BJ (cell line): ENCODE data around the gene KMT5B. TPM values are rescaled to one million over a fixed set of nuclear protein-coding genes. Genes with fewer than 3 reads are reported as not detected.
"Not testable (repeated sequence)": the region's sequence is repeated elsewhere in the genome, so short reads cannot be mapped to it uniquely, and the experiment has no call there.

ENCODE experiments used
- CTCF ChIA-PET: fragments of 350-600 bp; formaldehyde crosslinking; extraction: SDS; loops from one replicate; lab custom pipeline; 2021; ENCODE audit warnings: antibody characterized with exemption, inconsistent platforms; lab: Yijun Ruan, JAX
- POLR2A ChIA-PET: fragments of 300-600 bp; sonication (Branson Sonifier 250); formaldehyde crosslinking; extraction: SDS; loops from one replicate; lab custom pipeline; 2021; ENCODE audit warnings: antibody characterized with exemption; lab: Charles Lee
- DNase-seq: peaks from one replicate; pipeline ENCODE4 v3.0.0-alpha.2; 2011; ENCODE audit warnings: low read depth
- H3K27me3 ChIP-seq: 2 replicates; pipeline ENCODE4 v1.6.0; 2011; ENCODE audit warnings: low read length; ENCODE audit not compliant: control insufficient read depth, insufficient read depth
- H3K36me3 ChIP-seq: 2 replicates; pipeline ENCODE4 v1.5.1; 2011; ENCODE audit warnings: low read length; ENCODE audit not compliant: control insufficient read depth, insufficient read depth
- H3K4me3 ChIP-seq: 2 replicates; pipeline ENCODE4 v1.5.1; 2011; ENCODE audit warnings: low read depth, mild to moderate bottlenecking, control low read depth, low read length
- polyA plus RNA-seq: library from polyadenylated mRNA; depleted of rRNA; stranded (reverse); fragments of >200 nt; gene quantifications from 2 replicates; pipeline ENCODE4 v1.2.3, GENCODE V29; 2011
- TF ChIP-seq, protein P1 (sequence below): IDR thresholded peaks from 2 replicates; pipeline ENCODE4 v1.5.1; 2011; ENCODE audit warnings: low read depth, mild to moderate bottlenecking, control low read depth, inconsistent platforms, low read length, moderate library complexity; ENCODE audit not compliant: insufficient read depth

KMT5B gene
- polyA plus RNA-seq, 1 experiment = 7.3 TPM

DNA sequence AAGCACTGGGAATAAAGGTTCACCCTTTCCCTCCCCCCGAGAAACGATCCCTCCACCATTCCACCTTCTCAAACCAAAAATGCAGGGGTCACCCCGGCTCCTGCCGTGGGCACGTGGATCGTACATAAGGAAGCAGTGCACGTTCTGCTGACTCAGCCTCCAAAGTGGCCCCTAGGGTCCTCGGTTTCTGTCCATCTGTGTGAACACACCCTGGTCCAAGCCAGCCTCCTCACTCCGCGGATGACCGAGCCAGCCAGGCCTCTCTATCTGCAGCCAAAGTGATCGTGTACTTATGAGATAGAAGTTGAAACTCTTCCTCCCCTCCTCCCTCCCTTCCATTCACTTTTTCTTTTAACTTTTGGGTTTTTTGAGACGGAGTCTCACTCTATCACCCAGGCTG, 42.4 kb upstream of the KMT5B start:
- CTCF ChIA-PET = interaction anchor here (0.7 to 5.9 kb wide), 3 partner anchors 43 to 202 kb away, joined by 3 to 93 read pairs (median 25); no protein-coding TSS in a partner anchor
- no peak for DNase-seq
- POLR2A ChIA-PET = no interaction called here
- TF ChIP-seq, protein P1, sequence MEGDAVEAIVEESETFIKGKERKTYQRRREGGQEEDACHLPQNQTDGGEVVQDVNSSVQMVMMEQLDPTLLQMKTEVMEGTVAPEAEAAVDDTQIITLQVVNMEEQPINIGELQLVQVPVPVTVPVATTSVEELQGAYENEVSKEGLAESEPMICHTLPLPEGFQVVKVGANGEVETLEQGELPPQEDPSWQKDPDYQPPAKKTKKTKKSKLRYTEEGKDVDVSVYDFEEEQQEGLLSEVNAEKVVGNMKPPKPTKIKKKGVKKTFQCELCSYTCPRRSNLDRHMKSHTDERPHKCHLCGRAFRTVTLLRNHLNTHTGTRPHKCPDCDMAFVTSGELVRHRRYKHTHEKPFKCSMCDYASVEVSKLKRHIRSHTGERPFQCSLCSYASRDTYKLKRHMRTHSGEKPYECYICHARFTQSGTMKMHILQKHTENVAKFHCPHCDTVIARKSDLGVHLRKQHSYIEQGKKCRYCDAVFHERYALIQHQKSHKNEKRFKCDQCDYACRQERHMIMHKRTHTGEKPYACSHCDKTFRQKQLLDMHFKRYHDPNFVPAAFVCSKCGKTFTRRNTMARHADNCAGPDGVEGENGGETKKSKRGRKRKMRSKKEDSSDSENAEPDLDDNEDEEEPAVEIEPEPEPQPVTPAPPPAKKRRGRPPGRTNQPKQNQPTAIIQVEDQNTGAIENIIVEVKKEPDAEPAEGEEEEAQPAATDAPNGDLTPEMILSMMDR = no peak
- no peak overlapping the region for H3K4me3 ChIP-seq
- peaks cover under 1% of the 10 kb centered on the region; the same call in 1 of the 2 replicates for H3K36me3 ChIP-seq
- H3K27me3 ChIP-seq = no peaks in the 10 kb centered on the region

DNA sequence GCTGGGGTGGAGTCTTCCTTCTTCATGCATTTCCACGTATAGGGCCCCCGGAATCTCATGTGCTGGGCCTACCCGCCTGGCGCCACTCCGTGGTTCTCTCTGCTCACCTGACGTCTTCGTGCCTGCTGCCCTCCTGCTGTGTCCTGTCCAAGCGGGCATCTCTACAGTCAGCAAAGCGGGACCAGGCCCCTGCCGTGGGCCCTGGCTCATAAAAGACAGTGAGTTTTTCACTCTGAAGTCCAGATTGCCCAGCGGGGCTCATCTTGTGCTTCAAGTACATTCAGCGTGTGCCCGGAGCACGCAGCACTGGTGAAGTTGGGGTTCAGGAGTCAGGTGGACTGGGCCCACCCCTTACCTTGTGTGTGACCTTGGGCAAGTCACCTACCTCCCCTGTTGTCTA, 41.3 kb upstream of the KMT5B start:
- no peak overlapping the region for H3K4me3 ChIP-seq
- no peaks in the 10 kb centered on the region for H3K27me3 ChIP-seq
- ChIA-PET POLR2A (no interaction called here), CTCF (interaction anchor here (3.5 kb wide), 1 partner anchor 43 kb away, joined by 19 read pairs; no protein-coding TSS in a partner anchor)
- TF ChIP-seq, protein P1 = no peak
- H3K36me3 ChIP-seq = no peaks in the 10 kb centered on the region
- DNase-seq = no peak

DNA sequence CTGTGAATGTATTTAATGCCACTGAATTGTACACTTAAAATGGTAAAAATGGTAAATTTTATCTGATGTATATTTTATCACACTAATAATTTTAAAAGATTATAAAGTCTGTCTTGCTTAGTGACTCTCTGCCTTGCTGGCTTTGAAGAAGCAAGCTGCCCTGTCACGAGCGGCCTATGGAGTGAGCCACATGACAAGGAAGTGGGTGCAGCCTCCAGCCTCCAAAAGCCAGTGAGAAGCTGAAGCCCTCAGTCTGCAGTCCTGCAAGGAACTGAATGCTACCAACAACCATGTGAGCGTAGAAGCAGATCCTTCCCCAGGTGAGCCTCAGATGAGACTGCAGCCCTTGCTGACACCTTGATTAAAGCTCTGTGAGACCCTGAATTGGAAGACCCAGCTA, 38.7 kb upstream of the KMT5B start:
- DNase-seq = no peak
- CTCF ChIA-PET = interaction anchor here (1.2 to 3.5 kb wide), 4 partner anchors 11 to 195 kb away, joined by 3 to 19 read pairs (median 4); no protein-coding TSS in a partner anchor
- POLR2A ChIA-PET = no interaction called here
- TF ChIP-seq, protein P1 = no peak
- Histone ChIP-seq H3K4me3 (no peak overlapping the region), H3K36me3 (no peaks in the 10 kb centered on the region), H3K27me3 (no peaks in the 10 kb centered on the region)

DNA sequence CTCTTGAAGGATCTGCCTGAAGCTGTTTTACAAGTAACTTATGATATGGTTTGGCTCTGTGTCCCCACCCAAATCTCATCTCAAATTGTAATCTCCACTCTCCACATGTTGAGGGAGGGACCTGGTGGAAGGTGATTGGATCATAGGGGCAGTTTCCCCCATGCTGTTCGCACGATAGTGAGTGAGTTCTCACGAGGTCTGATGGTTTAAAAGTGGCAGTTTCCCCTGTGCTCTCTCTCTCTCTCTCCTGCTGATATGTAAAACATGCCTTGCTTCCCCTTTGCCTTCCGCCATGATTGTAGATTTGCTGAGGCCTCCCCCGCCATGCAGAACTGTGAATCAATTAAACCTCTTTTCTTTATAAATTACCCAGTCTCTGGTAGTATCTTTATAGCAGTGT, 31.8 kb upstream of the KMT5B start:
- H3K36me3 ChIP-seq, H3K4me3 ChIP-seq, H3K27me3 ChIP-seq, POLR2A ChIA-PET, DNase-seq, CTCF ChIA-PET: not testable (repeated sequence)

DNA sequence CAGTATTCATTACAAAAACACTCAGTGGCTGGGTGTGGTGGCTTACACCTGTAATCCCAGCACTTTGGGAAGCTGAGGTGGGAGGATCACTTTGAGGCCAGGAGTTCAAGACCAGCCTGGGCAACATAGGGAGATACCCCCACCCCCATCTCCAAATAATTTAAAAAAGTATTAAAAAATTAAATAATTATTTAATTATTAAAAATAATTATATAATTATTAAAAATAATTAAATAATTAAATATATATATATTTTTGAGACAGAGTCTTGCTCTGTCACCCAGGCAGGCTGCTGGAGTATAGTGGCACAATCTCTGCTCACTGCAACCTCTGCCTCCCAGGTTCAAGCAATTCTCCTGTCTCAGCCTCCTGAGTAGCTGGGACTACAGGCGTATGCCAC, 30.8 kb upstream of the KMT5B start:
- CTCF ChIA-PET, H3K4me3 ChIP-seq, DNase-seq, H3K27me3 ChIP-seq, POLR2A ChIA-PET, H3K36me3 ChIP-seq: not testable (repeated sequence)

DNA sequence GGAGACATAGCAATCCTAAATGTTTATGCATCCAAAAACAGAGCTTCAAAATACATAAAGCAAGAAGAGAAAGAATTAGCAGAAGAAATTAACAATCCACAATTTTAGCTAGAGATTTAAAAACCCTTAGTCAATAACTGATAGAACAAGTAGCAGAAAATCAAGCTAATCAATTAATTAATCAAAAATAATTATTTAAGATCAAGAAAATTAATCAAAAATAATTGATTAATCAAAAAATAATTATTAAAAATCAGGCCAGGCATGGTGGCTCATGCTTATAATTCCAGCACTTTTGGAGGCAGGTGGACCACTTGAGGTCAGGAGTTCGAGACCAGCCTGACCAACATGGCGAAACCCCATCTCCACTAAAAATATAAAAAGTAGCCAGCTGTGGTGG, 29.5 kb upstream of the KMT5B start:
- TF ChIP-seq, protein P1 = no peak
- CTCF ChIA-PET = interaction anchor here (0.9 kb wide), 1 partner anchor 11 kb away, joined by 3 read pairs; no protein-coding TSS in a partner anchor
- H3K4me3 ChIP-seq = no peak overlapping the region
- DNase-seq = no peak
- no peaks in the 10 kb centered on the region for H3K27me3 ChIP-seq
- POLR2A ChIA-PET = no interaction called here
- H3K36me3 ChIP-seq = no peaks in the 10 kb centered on the region
